Measurements from ENCODE around the gene DST.

The DST gene

GRCh38 chr6:56657354-56657753 is 14.7 kb upstream of the DST start:
- Histone ChIP-seq H3K9me3 (replicated peaks in 1 of 11) (no peaks in the 10 kb centered on the region), H4K20me1 (no peaks in the 10 kb centered on the region), H3K4me1 (peaks cover 28 to 58% (median 44%) of the 10 kb centered on the region in 10 experiments), H3K27ac (peak overlapping the region in 5 of 11 experiments; percentile 13 to 45 (median 38); a peak in 7 of 22 replicates), H3K9ac (no peak overlapping the region; a peak in 1 of 22 replicates), H3K27me3 (no peaks in the 10 kb centered on the region), H3K36me3 (0 out of 22 replicates have a peak, but pooled peaks cover 0 to 5% (median 0%) of the 10 kb centered on the region in 11 experiments), H3K4me3 (no peak overlapping the region), H3K4me2 (peak overlapping the region; percentile 34 to 72 (median 53); a peak in 21 of 22 replicates)
- no peak for TF ChIP-seq Cebpa-rat (IDR thresholded peaks at IDR 0.05)

GRCh38 chr6:56656466-56656865 is 13.8 kb upstream of the DST start:
- TF ChIP-seq Cebpa-rat (IDR thresholded peaks at IDR 0.05): no peak
- H3K9ac ChIP-seq: no peak overlapping the region
- H3K4me1 ChIP-seq: peaks cover 28 to 55% (median 42%) of the 10 kb centered on the region in 10 experiments
- no peaks in the 10 kb centered on the region for H3K27me3 ChIP-seq
- H3K9me3 ChIP-seq (replicated peaks in 1 of 11): no peaks in the 10 kb centered on the region
- H3K36me3 ChIP-seq: 0 out of 22 replicates have a peak, but pooled peaks cover 0 to 5% (median 0%) of the 10 kb centered on the region in 11 experiments
- H3K27ac ChIP-seq: 0 out of 22 replicates have a peak overlapping the region, but pooled peaks of 1 of the 11 experiments have one; percentile 5
- no peak overlapping the region for H3K4me3 ChIP-seq
- H3K4me2 ChIP-seq: peak overlapping the region in 4 of 11 experiments; percentile 55 to 72 (median 64); a peak in 7 of 22 replicates
- H4K20me1 ChIP-seq: no peaks in the 10 kb centered on the region

- Histone ChIP-seq H4K20me1 (no peaks in the 10 kb centered on the region), H3K27ac (0 out of 22 replicates have a peak overlapping the region, but pooled peaks of 1 of the 11 experiments have one; percentile 5), H3K4me2 (peak overlapping the region in 1 of 11 experiments; percentile 2; a peak in 2 of 22 replicates), H3K4me3 (no peak overlapping the region), H3K4me1 (peaks cover 28 to 50% (median 37%) of the 10 kb centered on the region in 10 experiments), H3K9me3 (replicated peaks in 1 of 11) (no peaks in the 10 kb centered on the region), H3K27me3 (no peaks in the 10 kb centered on the region), H3K9ac (no peak overlapping the region), H3K36me3 (peaks cover 0 to 7% (median 0%) of the 10 kb centered on the region in 11 experiments; a peak in 2 of 22 replicates)
- no peak for TF ChIP-seq Cebpa-rat (IDR thresholded peaks at IDR 0.05)
Measured at GRCh38 chr6:56655996-56656395, 13.3 kb upstream of the DST start.

- peaks cover 0 to 14% (median under 1%) of the 10 kb centered on the region in 11 experiments; a peak in 5 of 22 replicates for H3K36me3 ChIP-seq
- no peak overlapping the region for H3K4me3 ChIP-seq
- no peak overlapping the region for H3K4me2 ChIP-seq
- H3K27me3 ChIP-seq: no peaks in the 10 kb centered on the region
- peaks cover 26 to 45% (median 33%) of the 10 kb centered on the region in 10 experiments for H3K4me1 ChIP-seq
- no peak for TF ChIP-seq Cebpa-rat (IDR thresholded peaks at IDR 0.05)
- H4K20me1 ChIP-seq: no peaks in the 10 kb centered on the region
- no peaks in the 10 kb centered on the region for H3K9me3 ChIP-seq (replicated peaks in 1 of 11)
- H3K9ac ChIP-seq: no peak overlapping the region
- no peak overlapping the region for H3K27ac ChIP-seq
Measured at GRCh38 chr6:56655249-56655648, 12.6 kb upstream of the DST start.

GRCh38 chr6:56652994-56653393 is 10.3 kb upstream of the DST start:
- Histone ChIP-seq H3K4me3 (no peak overlapping the region), H3K27ac (no peak overlapping the region), H3K9ac (no peak overlapping the region), H4K20me1 (no peaks in the 10 kb centered on the region), H3K4me2 (no peak overlapping the region), H3K9me3 (replicated peaks in 1 of 11) (no peaks in the 10 kb centered on the region), H3K4me1 (peaks cover 13 to 26% (median 20%) of the 10 kb centered on the region in 10 experiments), H3K27me3 (no peaks in the 10 kb centered on the region), H3K36me3 (peaks cover 2 to 36% (median 12%) of the 10 kb centered on the region in 11 experiments; a peak in 17 of 22 replicates)
- TF ChIP-seq Cebpa-rat (IDR thresholded peaks at IDR 0.05): no peak

GRCh38 chr6:56652231-56652630 is 9.5 kb upstream of the DST start:
- H3K27me3 ChIP-seq: no peaks in the 10 kb centered on the region
- no peak overlapping the region for H3K27ac ChIP-seq
- no peak overlapping the region for H3K4me2 ChIP-seq
- H3K4me1 ChIP-seq: peaks cover 5 to 18% (median 12%) of the 10 kb centered on the region in 10 experiments
- no peak overlapping the region for H3K9ac ChIP-seq
- no peaks in the 10 kb centered on the region for H4K20me1 ChIP-seq
- no peak overlapping the region for H3K4me3 ChIP-seq
- peaks cover 9 to 44% (median 19%) of the 10 kb centered on the region in 11 experiments; a peak in 18 of 22 replicates for H3K36me3 ChIP-seq
- no peak for TF ChIP-seq Cebpa-rat (IDR thresholded peaks at IDR 0.05)
- H3K9me3 ChIP-seq (replicated peaks in 1 of 11): no peaks in the 10 kb centered on the region

- no peaks in the 10 kb centered on the region for H3K27me3 ChIP-seq
- no peak overlapping the region for H3K4me3 ChIP-seq
- no peak overlapping the region for H3K4me2 ChIP-seq
- H3K9me3 ChIP-seq (replicated peaks in 1 of 11): no peaks in the 10 kb centered on the region
- H4K20me1 ChIP-seq: no peaks in the 10 kb centered on the region
- TF ChIP-seq Cebpa-rat (IDR thresholded peaks at IDR 0.05): no peak
- no peaks in the 10 kb centered on the region for H3K4me1 ChIP-seq
- H3K36me3 ChIP-seq: peaks cover 19 to 64% (median 34%) of the 10 kb centered on the region in 11 experiments; a peak in 21 of 22 replicates
- H3K9ac ChIP-seq: no peak overlapping the region
- no peak overlapping the region for H3K27ac ChIP-seq
Measured at GRCh38 chr6:56650191-56650590, 7.5 kb upstream of the DST start.

- Histone ChIP-seq H3K9me3 (replicated peaks in 1 of 11) (no peaks in the 10 kb centered on the region), H3K4me3 (no peak overlapping the region), H3K4me2 (no peak overlapping the region), H3K4me1 (no peaks in the 10 kb centered on the region), H3K27ac (no peak overlapping the region), H4K20me1 (no peaks in the 10 kb centered on the region), H3K27me3 (no peaks in the 10 kb centered on the region), H3K36me3 (peaks cover 23 to 66% (median 37%) of the 10 kb centered on the region in 11 experiments; a peak in 21 of 22 replicates), H3K9ac (no peak overlapping the region)
- no peak for TF ChIP-seq Cebpa-rat (IDR thresholded peaks at IDR 0.05)
Measured at GRCh38 chr6:56649782-56650181, 7.1 kb upstream of the DST start.

GRCh38 chr6:56649053-56649769 is 6.5 kb upstream of the DST start:
- Histone ChIP-seq H4K20me1 (no peaks in the 10 kb centered on the region), H3K36me3 (peaks cover 25 to 69% (median 42%) of the 10 kb centered on the region in 11 experiments; a peak in 21 of 22 replicates), H3K9ac (no peak overlapping the region), H3K9me3 (replicated peaks in 1 of 11) (no peaks in the 10 kb centered on the region), H3K27me3 (no peaks in the 10 kb centered on the region), H3K4me3 (no peak overlapping the region), H3K4me2 (no peak overlapping the region), H3K27ac (no peak overlapping the region), H3K4me1 (no peaks in the 10 kb centered on the region)
- TF ChIP-seq Cebpa-rat (IDR thresholded peaks at IDR 0.05): no peak

Measured in BLaER1 treated with 17β-estradiol and CSF1 and Interleukin-3, amounts not matched to agents 10 nM and 100 nM (cell line).